ENCODE measurements around the gene TNXB. TPM values are rescaled to one million over a fixed set of nuclear protein-coding genes. Genes with fewer than 3 reads are reported as not detected.
"Not testable (repeated sequence)": the region's sequence is repeated elsewhere in the genome, so short reads cannot be mapped to it uniquely, and the experiment has no call there.

The TNXB gene
- total and polyA plus RNA-seq, 2 of the 4 experiments (the other 2 are of a cell fraction) = 0.05 TPM; not detected in 1

GRCh38 chr6:32068315-32068714 lies 40.8 kb downstream of the TNXB start:
- H4K91ac ChIP-seq (ENCODE audit: insufficient read depth, low read depth, low read length); in situ Hi-C loops (cut with MboI; ENCODE audit: low sequenced_read_pairs); ATAC-seq (ENCODE audit: low read depth); H2BK15ac ChIP-seq (ENCODE audit: low read depth, low read length); H3K56ac ChIP-seq (ENCODE audit: extremely low read depth, insufficient read depth, low read length); H3K4me3 ChIP-seq (ENCODE audit: insufficient read depth, low read depth, low read length); dilution Hi-C loops (cut with HindIII; ENCODE audit: low sequenced_read_pairs, unreplicated experiment); H3K23ac ChIP-seq (ENCODE audit: low read depth, low read length); H2BK120ac ChIP-seq (ENCODE audit: low read depth, low read length); H4K20me1 ChIP-seq (ENCODE audit: insufficient read depth, low read length); H3K79me1 ChIP-seq (ENCODE audit: low read depth in 1 of 2, low read length in 2 of 2); H3K4me1 ChIP-seq (ENCODE audit: control insufficient read depth, insufficient read depth, low read length); H4K8ac ChIP-seq (ENCODE audit: low read depth in 2 of 2, low read length in 2 of 2); H3K27ac ChIP-seq (ENCODE audit: insufficient read depth, low read length); DNase-seq; H4K5ac ChIP-seq (ENCODE audit: low read depth, low read length); CTCF ChIA-PET; H2AK9ac ChIP-seq (replicated peaks; ENCODE audit: low read depth, low read length, poor library complexity); H3K18ac ChIP-seq (ENCODE audit: low read depth, low read length); H3K14ac ChIP-seq (replicated peaks; ENCODE audit: low read depth, low read length); H2AK5ac ChIP-seq (ENCODE audit: low read depth, low read length); H3K9me1 ChIP-seq (ENCODE audit: insufficient read depth, low read length); H3K36me3 ChIP-seq (ENCODE audit: control insufficient read depth, insufficient read depth, low read length); H2BK5ac ChIP-seq (ENCODE audit: low read depth, low read length, poor library complexity, severe bottlenecking); intact Hi-C loops (cut with micrococcal nuclease); H2AFZ ChIP-seq (replicated peaks; ENCODE audit: low read length, poor library complexity); H3K9ac ChIP-seq (ENCODE audit: low read depth, low read length); H3K9me3 ChIP-seq (ENCODE audit: control insufficient read depth, insufficient read depth, low read length); H2BK20ac ChIP-seq (ENCODE audit: low read depth, low read length); H3K4ac ChIP-seq (ENCODE audit: low read depth, low read length); H3K4me2 ChIP-seq (ENCODE audit: low read depth, low read length); POLR2A ChIA-PET (ENCODE audit: unreplicated experiment): not testable (repeated sequence)
- WGBS, 2 experiments (ENCODE audit: extremely low coverage in 2 of 2, insufficient read length in 1 of 2) = 100% methylated on average over 3 of the region's 13 CpGs; no CpG with 5 or more reads in 1 of the 2 experiments
- BruUV-seq (replicated peaks) = TSS peak; percentile 68
- H3K27me3 ChIP-seq (ENCODE audit: control insufficient read depth, insufficient read depth, low read length) = peaks cover 17% of the 10 kb centered on the region

DNA sequence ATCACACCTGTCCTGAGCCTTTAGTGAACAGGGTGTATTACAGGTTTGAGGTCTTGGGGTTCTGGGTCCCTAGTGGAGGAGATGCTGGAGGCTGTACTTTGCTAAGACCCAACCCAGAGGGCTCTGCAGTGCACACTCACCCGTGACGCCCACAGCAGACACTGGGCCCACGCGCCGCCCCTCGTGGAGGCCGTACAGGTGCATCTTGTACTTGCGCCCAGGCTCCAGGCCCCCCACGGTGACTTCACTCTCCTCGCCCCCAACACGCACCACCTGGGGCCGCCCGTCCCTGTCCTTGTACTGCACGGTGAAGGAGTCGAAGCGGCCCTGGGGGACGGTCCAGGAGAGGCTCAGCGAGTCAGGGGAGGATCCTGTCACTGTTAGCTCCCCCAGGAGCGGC lies 41.6 kb downstream of the TNXB start:
- CTCF ChIA-PET; H3K79me1 ChIP-seq (ENCODE audit: low read depth in 1 of 2, low read length in 2 of 2); H2AK9ac ChIP-seq (replicated peaks; ENCODE audit: low read depth, low read length, poor library complexity); H3K27ac ChIP-seq (ENCODE audit: insufficient read depth, low read length); H2AFZ ChIP-seq (replicated peaks; ENCODE audit: low read length, poor library complexity); H2BK15ac ChIP-seq (ENCODE audit: low read depth, low read length); H3K23ac ChIP-seq (ENCODE audit: low read depth, low read length); H2BK20ac ChIP-seq (ENCODE audit: low read depth, low read length); H3K9ac ChIP-seq (ENCODE audit: low read depth, low read length); H2BK5ac ChIP-seq (ENCODE audit: low read depth, low read length, poor library complexity, severe bottlenecking); BruUV-seq (replicated peaks); H3K36me3 ChIP-seq (ENCODE audit: control insufficient read depth, insufficient read depth, low read length); in situ Hi-C loops (cut with MboI; ENCODE audit: low sequenced_read_pairs); H3K9me3 ChIP-seq (ENCODE audit: control insufficient read depth, insufficient read depth, low read length); H4K5ac ChIP-seq (ENCODE audit: low read depth, low read length); H3K14ac ChIP-seq (replicated peaks; ENCODE audit: low read depth, low read length); ATAC-seq (ENCODE audit: low read depth); H3K56ac ChIP-seq (ENCODE audit: extremely low read depth, insufficient read depth, low read length); H4K20me1 ChIP-seq (ENCODE audit: insufficient read depth, low read length); H2AK5ac ChIP-seq (ENCODE audit: low read depth, low read length); intact Hi-C loops (cut with micrococcal nuclease); H4K8ac ChIP-seq (ENCODE audit: low read depth in 2 of 2, low read length in 2 of 2); H3K18ac ChIP-seq (ENCODE audit: low read depth, low read length); H3K4me2 ChIP-seq (ENCODE audit: low read depth, low read length); H2BK120ac ChIP-seq (ENCODE audit: low read depth, low read length); H3K4ac ChIP-seq (ENCODE audit: low read depth, low read length); H4K91ac ChIP-seq (ENCODE audit: insufficient read depth, low read depth, low read length); POLR2A ChIA-PET (ENCODE audit: unreplicated experiment); H3K4me1 ChIP-seq (ENCODE audit: control insufficient read depth, insufficient read depth, low read length); H3K9me1 ChIP-seq (ENCODE audit: insufficient read depth, low read length); dilution Hi-C loops (cut with HindIII; ENCODE audit: low sequenced_read_pairs, unreplicated experiment); H3K4me3 ChIP-seq (ENCODE audit: insufficient read depth, low read depth, low read length); DNase-seq: not testable (repeated sequence)
- peaks cover 18% of the 10 kb centered on the region for H3K27me3 ChIP-seq (ENCODE audit: control insufficient read depth, insufficient read depth, low read length)
- WGBS, 2 experiments (ENCODE audit: extremely low coverage in 2 of 2, insufficient read length in 1 of 2) = no CpG with 5 or more reads among the region's 19 CpGs
